ENCODE data around the gene CISD1.

Gene CISD1

GRCh38 chr10:58266003-58266825, 2.7 kb upstream of the CISD1 start:
- peak; percentile 52 for DNase-seq

- peak; percentile 51 for DNase-seq
Observed at GRCh38 chr10:58266826-58267712, 1.9 kb upstream of the CISD1 start.

- DNase-seq, result peak; percentile 97
Observed at GRCh38 chr10:58267713-58268453, 1.1 kb upstream of the CISD1 start, which contains the start of gene IPMK. IPMK (minus strand) TSS chr10:58267894; CDS start chr10:58267611, 283 bp downstream.

GRCh38 chr10:58268454-58268945, 462 bp upstream of the CISD1 start:
- DNase-seq, result no peak

- DNase-seq, result no peak
Observed at GRCh38 chr10:58269782-58270290, 874 bp downstream of the CISD1 start.

- no peak for DNase-seq
Observed at GRCh38 chr10:58275261-58275660, 6.3 kb downstream of the CISD1 start.

- DNase-seq, result no peak
Observed at GRCh38 chr10:58275908-58276307, 6.9 kb downstream of the CISD1 start.

GRCh38 chr10:58278274-58278961, 9.5 kb downstream of the CISD1 start:
- DNase-seq, result no peak

GRCh38 chr10:58278962-58279307, 10.0 kb downstream of the CISD1 start:
- no peak for DNase-seq

- DNase-seq, result no peak
Observed at GRCh38 chr10:58280477-58280876, 11.5 kb downstream of the CISD1 start.

GRCh38 chr10:58281092-58281752, 12.3 kb downstream of the CISD1 start:
- DNase-seq, result no peak

GRCh38 chr10:58282615-58283014, 13.7 kb downstream of the CISD1 start:
- DNase-seq, result peak; percentile 37

- peak; percentile 52 for DNase-seq
Observed at GRCh38 chr10:58291538-58292174, 22.7 kb downstream of the CISD1 start.

- DNase-seq, result no peak
Observed at GRCh38 chr10:58293989-58294388, 25.0 kb downstream of the CISD1 start.

GRCh38 chr10:58299580-58299979, 30.6 kb downstream of the CISD1 start:
- peak; percentile 46 for DNase-seq

GRCh38 chr10:58300676-58301075, 31.7 kb downstream of the CISD1 start:
- no peak for DNase-seq

- DNase-seq, result no peak
Observed at GRCh38 chr10:58302254-58302653, 33.3 kb downstream of the CISD1 start.

GRCh38 chr10:58304099-58304633, 35.2 kb downstream of the CISD1 start:
- DNase-seq, result no peak

GRCh38 chr10:58305821-58306220, 36.9 kb downstream of the CISD1 start:
- no peak for DNase-seq

GRCh38 chr10:58307676-58308075, 38.7 kb downstream of the CISD1 start:
- DNase-seq, result no peak

GRCh38 chr10:58311026-58311425, 42.1 kb downstream of the CISD1 start:
- DNase-seq, result no peak

All from CD4-positive, alpha-beta T cell treated with Interleukin-12 subunit alpha and Interleukin-12 subunit beta, for 1 hour (primary cell).